ENCODE data around the gene DEPDC1. TPM values are rescaled to one million over a fixed set of nuclear protein-coding genes. Genes with fewer than 3 reads are reported as not detected.

The DEPDC1 gene
- total and polyA plus RNA-seq, 7 donors, result 0.01 to 0.26 (median 0.08) TPM; not detected in 1

- WGBS, 3 donors, result 88 to 93% (median 90%) methylated on average over 1 of the region's 1 CpG
- no peak for TF ChIP-seq CTCF (IDR thresholded peaks at IDR 0.05)
- intact Hi-C loops (cut with DNase I), result no loop called here
- DNase-seq (no peak), ATAC-seq (no peak)
- H3K4me1 ChIP-seq, result no peaks in the 10 kb centered on the region
- H3K27me3 ChIP-seq (ENCODE audit: insufficient read depth in 3 of 3, low read length in 2 of 3), result no peaks in the 10 kb centered on the region
- H3K36me3 ChIP-seq (ENCODE audit: insufficient read depth in 1 of 2, low read depth in 1 of 2), result no peaks in the 10 kb centered on the region
- no peaks in the 10 kb centered on the region for H3K9me3 ChIP-seq
- no peak overlapping the region for H3K27ac ChIP-seq
- H3K4me3 ChIP-seq, result no peak overlapping the region
Observed at GRCh38 chr1:68456202-68456601, 40.7 kb downstream of the DEPDC1 start.

- H3K36me3 ChIP-seq (ENCODE audit: insufficient read depth in 1 of 2, low read depth in 1 of 2), result no peaks in the 10 kb centered on the region
- intact Hi-C loops (cut with DNase I), result no loop called here
- no peaks in the 10 kb centered on the region for H3K27me3 ChIP-seq (ENCODE audit: insufficient read depth in 3 of 3, low read length in 2 of 3)
- DNase-seq, result no peak
- ATAC-seq, result no peak
- no peak for TF ChIP-seq CTCF (IDR thresholded peaks at IDR 0.05)
- no peak overlapping the region for H3K27ac ChIP-seq
- 92 to 94% (median 92%) methylated on average over 2 of the region's 2 CpGs for WGBS, 3 donors
- H3K4me1 ChIP-seq, result no peaks in the 10 kb centered on the region
- H3K9me3 ChIP-seq, result no peaks in the 10 kb centered on the region
- no peak overlapping the region for H3K4me3 ChIP-seq
Observed at GRCh38 chr1:68454534-68454933, 42.3 kb downstream of the DEPDC1 start.

GRCh38 chr1:68453060-68453670 is 43.7 kb downstream of the DEPDC1 start:
- DNase-seq, result no peak
- Histone ChIP-seq H3K36me3 (ENCODE audit: insufficient read depth in 1 of 2, low read depth in 1 of 2) (no peaks in the 10 kb centered on the region), H3K4me1 (no peaks in the 10 kb centered on the region), H3K4me3 (no peak overlapping the region), H3K27me3 (ENCODE audit: insufficient read depth in 3 of 3, low read length in 2 of 3) (no peaks in the 10 kb centered on the region), H3K9me3 (no peaks in the 10 kb centered on the region), H3K27ac (no peak overlapping the region)
- WGBS, 3 donors, result 79 to 86% (median 81%) methylated on average over 8 of the region's 8 CpGs
- TF ChIP-seq CTCF (IDR thresholded peaks at IDR 0.05), result no peak
- ATAC-seq, result no peak
- intact Hi-C loops (cut with DNase I), result no loop called here

- H3K9me3 ChIP-seq, result no peaks in the 10 kb centered on the region
- H3K4me3 ChIP-seq, result no peak within 1 kb of the TSS
- H3K4me1 ChIP-seq, result no peaks in the 10 kb centered on the region
- no peak for TF ChIP-seq CTCF (IDR thresholded peaks at IDR 0.05)
- intact Hi-C loops (cut with DNase I), result no loop called here
- no peak for DNase-seq
- whole genome bisulfite sequencing, 3 donors, result 15 to 32% (median 17%) methylated on average over 1 of the region's 1 CpG
- H3K36me3 ChIP-seq (ENCODE audit: insufficient read depth in 1 of 2, low read depth in 1 of 2), result no peaks in the 10 kb centered on the region
- no peaks in the 10 kb centered on the region for H3K27me3 ChIP-seq (ENCODE audit: insufficient read depth in 3 of 3, low read length in 2 of 3)
- no peak for ATAC-seq
- H3K27ac ChIP-seq, result no peak within 1 kb of the TSS
Observed at GRCh38 chr1:68449901-68450300, 47.0 kb downstream of the DEPDC1 start, which contains the start of gene RPE65. Gene RPE65, minus strand, starts transcription at chr1:68449954. Its CDS starts 49 bp downstream, at chr1:68449905.

- Histone ChIP-seq H3K9me3 (no peaks in the 10 kb centered on the region), H3K27me3 (ENCODE audit: insufficient read depth in 3 of 3, low read length in 2 of 3) (no peaks in the 10 kb centered on the region), H3K36me3 (ENCODE audit: insufficient read depth in 1 of 2, low read depth in 1 of 2) (no peaks in the 10 kb centered on the region), H3K4me3 (no peak overlapping the region), H3K4me1 (no peaks in the 10 kb centered on the region), H3K27ac (no peak overlapping the region)
- no peak for TF ChIP-seq CTCF (IDR thresholded peaks at IDR 0.05)
- DNase-seq (no peak), ATAC-seq (no peak)
- intact Hi-C loops (cut with DNase I), result no loop called here
- 84 to 86% (median 85%) methylated on average over 7 of the region's 7 CpGs for WGBS, 3 donors
Observed at GRCh38 chr1:68448365-68448764, 48.5 kb downstream of the DEPDC1 start.

Data from psoas muscle (tissue), 8 donors.